GM10266 (cell line): Measurements from ENCODE around the gene ARHGAP24.
A peak's percentile ranks its signal among the peaks of the same experiment; 100 is the strongest.

Experiments used
- DNase-seq: peaks from one replicate; pipeline ENCODE4 v3.0.0; 2012; ENCODE audit errors: extremely low spot score
- TF ChIP-seq, protein P1 (sequence below): IDR thresholded peaks from 2 replicates; pipeline ENCODE4 v1.5.1; 2012; ENCODE audit warnings: mild to moderate bottlenecking, low read depth; ENCODE audit not compliant: control insufficient read depth, insufficient read depth; ENCODE audit errors: missing control alignments

ARHGAP24 gene

DNA sequence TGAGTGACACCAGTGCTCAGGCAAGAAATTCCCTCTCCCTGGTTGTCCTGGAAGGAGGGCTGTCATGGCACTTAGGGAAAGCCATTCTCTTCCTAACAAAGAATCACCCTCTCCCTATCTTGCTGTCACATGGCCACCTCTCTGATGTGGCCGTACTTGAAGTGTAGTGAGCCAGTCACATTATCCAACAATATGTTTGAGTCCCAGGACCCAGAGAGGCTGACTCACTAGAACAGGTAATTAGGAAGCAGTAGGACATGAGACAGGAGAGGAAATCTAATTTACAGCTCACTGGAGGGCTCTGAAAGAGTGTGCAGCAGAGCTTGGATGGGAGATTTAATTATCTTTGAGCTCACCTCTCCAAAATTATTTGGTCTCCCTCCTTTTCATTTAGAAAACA, 299.1 kb downstream of the ARHGAP24 start:
- DNase-seq = no peak
- TF ChIP-seq, protein P1, sequence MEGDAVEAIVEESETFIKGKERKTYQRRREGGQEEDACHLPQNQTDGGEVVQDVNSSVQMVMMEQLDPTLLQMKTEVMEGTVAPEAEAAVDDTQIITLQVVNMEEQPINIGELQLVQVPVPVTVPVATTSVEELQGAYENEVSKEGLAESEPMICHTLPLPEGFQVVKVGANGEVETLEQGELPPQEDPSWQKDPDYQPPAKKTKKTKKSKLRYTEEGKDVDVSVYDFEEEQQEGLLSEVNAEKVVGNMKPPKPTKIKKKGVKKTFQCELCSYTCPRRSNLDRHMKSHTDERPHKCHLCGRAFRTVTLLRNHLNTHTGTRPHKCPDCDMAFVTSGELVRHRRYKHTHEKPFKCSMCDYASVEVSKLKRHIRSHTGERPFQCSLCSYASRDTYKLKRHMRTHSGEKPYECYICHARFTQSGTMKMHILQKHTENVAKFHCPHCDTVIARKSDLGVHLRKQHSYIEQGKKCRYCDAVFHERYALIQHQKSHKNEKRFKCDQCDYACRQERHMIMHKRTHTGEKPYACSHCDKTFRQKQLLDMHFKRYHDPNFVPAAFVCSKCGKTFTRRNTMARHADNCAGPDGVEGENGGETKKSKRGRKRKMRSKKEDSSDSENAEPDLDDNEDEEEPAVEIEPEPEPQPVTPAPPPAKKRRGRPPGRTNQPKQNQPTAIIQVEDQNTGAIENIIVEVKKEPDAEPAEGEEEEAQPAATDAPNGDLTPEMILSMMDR = no peak

DNA sequence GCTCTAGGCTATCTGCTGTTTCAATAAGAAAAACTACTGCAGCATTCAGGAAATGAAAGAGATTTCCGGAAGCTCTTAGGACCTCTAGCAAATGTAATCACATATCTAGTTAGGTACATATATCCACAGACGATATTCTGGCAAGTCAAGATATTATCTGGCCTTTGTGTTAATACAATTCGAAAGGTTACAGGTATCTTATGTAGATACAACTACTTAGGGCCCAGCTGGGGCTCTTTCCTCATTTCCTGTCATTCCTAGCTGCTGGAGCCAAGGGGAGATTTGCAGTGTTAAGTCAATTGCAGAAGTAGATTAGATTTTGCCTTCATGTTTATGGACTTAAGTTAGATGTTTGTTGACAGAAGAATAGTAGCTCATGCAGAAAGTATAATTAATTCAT, 299.5 kb downstream of the ARHGAP24 start:
- no peak for DNase-seq

DNA sequence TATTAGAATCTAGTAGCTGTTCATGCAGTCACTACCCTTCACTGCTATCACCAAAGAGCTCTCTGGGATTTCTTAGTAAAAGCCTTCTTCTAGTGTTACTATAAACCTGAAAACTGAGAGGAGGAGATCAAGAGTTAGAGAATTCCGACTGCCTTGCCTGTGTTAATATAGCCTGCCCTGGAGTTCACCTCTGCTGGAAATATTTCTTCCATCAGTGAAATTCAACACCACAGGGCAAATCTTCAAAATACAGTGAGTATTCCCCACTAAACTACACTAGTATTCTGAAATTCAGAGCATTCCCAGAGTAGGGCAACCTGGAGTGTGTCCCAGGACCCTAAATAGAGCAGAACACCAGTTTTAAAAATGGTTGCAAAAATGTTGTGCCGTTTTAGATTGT, 301.1 kb downstream of the ARHGAP24 start:
- DNase-seq = no peak

More for the DNA sequence above, 299.5 kb downstream of the ARHGAP24 start:
- TF ChIP-seq, protein P1 = no peak

DNA sequence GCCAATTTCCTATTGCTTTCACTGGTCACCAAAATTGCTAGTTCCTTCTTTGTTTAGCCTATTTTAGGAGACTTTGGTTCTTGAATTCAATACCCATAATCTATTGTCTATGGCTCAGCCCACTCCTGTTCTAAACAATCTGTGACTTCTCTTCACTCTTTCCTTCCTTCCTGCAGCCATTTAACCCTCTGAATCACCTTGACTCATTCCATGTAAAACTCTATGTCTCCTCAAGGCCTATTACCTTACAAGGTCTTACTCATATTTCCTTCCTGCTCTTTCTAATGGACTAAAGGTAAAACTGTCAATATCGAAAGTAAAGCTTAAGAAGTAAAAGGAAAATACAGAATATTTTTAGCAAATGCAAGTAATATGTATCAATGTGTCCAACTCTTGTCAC, 301.6 kb downstream of the ARHGAP24 start:
- DNase-seq = no peak
- TF ChIP-seq, protein P1 = no peak

More for the DNA sequence above, 301.1 kb downstream of the ARHGAP24 start:
- TF ChIP-seq, protein P1 = no peak

DNA sequence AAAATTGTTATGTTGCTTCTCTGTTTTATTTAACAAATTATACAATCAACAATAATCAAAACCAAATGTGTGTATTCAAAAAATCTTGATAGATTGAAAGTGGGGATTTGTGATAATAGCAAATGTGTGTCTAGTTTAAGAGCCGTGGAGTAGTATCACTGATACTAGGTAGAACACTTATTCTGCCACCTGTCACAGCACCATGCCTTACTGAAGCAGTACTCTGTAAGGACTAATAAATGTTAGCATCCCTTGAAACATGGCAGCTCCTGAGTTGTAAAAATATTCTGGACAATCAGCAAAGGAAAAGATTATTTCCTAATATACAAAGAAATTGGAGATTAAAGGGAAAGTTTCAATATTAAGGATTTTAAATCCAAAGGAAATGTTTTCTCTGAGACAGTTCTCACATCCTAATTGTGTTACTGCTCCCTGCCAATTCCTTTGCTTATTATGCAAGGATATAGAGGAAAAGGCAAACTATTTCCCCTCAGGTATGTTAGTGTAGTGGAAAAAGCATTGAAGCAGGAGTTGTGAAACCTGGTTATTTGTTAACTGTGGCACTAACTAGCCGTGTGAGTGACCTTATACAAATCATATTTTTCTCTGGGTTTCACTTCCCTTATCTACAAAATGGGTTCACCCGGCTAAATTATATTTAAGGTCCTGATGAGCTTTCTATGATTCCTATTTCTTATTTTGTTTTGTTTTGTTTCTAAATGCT, 303.1 kb downstream of the ARHGAP24 start:
- TF ChIP-seq, protein P1 = no peak
- peak; percentile 26 for DNase-seq

DNA sequence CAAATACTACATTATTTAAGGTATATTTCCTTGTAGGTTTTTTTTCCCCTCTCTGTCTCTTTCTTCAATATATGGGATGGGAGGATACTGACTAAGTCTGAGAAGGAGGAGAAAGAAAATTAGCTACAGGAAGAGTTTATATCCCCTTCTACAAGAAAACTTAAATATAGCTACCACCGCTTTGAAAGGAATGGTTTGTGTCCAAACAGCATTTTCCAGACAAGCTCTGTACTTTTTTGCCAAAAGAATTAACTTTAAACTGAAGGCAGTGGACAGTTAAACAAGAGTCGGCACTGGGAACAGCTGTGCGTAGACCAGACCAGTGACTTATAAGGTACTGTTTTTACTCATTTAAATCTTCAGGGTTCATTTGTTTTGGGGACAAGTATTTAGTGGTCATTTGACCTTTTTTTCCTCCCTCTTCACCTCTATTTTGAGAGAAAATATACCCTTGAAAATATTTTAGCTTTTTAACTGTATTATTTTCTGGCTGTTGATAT, 303.7 kb downstream of the ARHGAP24 start:
- TF ChIP-seq, protein P1 = no peak
- DNase-seq = peak; percentile 9

DNA sequence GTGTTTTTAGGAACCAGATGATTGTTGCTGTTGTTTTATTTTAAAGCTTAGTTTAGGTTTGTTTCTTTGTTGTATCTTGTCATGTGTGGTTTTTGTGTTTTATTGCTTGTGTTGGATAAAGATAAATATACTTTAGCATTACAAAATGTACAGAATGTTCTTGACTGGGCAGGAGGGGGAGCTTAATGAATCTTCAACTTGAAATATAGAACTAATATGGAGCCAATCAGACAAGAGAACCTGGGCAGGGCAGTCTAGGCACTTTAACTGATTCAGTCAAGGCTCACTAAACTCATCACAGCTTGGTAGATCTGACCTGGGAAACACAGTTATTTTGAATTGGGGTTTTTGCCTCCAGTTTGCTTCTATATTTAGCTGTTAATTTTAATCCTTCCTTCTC, 304.2 kb downstream of the ARHGAP24 start:
- no peak for DNase-seq
- TF ChIP-seq, protein P1 = no peak
